ENCODE measurements around the gene WLS.

The WLS gene

GRCh38 chr1:68142036-68142435, 90.3 kb downstream of the WLS start:
- H3K4me3 ChIP-seq (IDR thresholded peaks at IDR 0.05; ENCODE audit: insufficient read depth, low read depth, low read length) = no peak overlapping the region
- H3K27ac ChIP-seq = no peak overlapping the region
- H3K36me3 ChIP-seq (ENCODE audit: insufficient read depth) = no peaks in the 10 kb centered on the region
- H3K9ac ChIP-seq = no peak overlapping the region
- no peak overlapping the region for H2AFZ ChIP-seq (ENCODE audit: low read depth)
- no peaks in the 10 kb centered on the region for H3K4me1 ChIP-seq (ENCODE audit: low read depth, poor library complexity, severe bottlenecking)
- no peak overlapping the region for H3K4me2 ChIP-seq
- H4K20me1 ChIP-seq (ENCODE audit: insufficient read depth) = no peaks in the 10 kb centered on the region
- H3K27me3 ChIP-seq (ENCODE audit: insufficient read depth, low read depth) = no peaks in the 10 kb centered on the region
- no peaks in the 10 kb centered on the region for H3K79me2 ChIP-seq (ENCODE audit: insufficient read depth, low read depth)
- TF ChIP-seq CTCF (conservative IDR thresholded peaks at IDR 0.05; ENCODE audit: low read depth, low read length) = no peak

- H3K4me3 ChIP-seq (IDR thresholded peaks at IDR 0.05; ENCODE audit: insufficient read depth, low read depth, low read length) = no peak overlapping the region
- H3K4me2 ChIP-seq = no peak overlapping the region
- no peaks in the 10 kb centered on the region for H4K20me1 ChIP-seq (ENCODE audit: insufficient read depth)
- no peak for TF ChIP-seq CTCF (conservative IDR thresholded peaks at IDR 0.05; ENCODE audit: low read depth, low read length)
- H2AFZ ChIP-seq (ENCODE audit: low read depth) = no peak overlapping the region
- no peaks in the 10 kb centered on the region for H3K4me1 ChIP-seq (ENCODE audit: low read depth, poor library complexity, severe bottlenecking)
- no peaks in the 10 kb centered on the region for H3K79me2 ChIP-seq (ENCODE audit: insufficient read depth, low read depth)
- H3K27me3 ChIP-seq (ENCODE audit: insufficient read depth, low read depth) = no peaks in the 10 kb centered on the region
- no peak overlapping the region for H3K27ac ChIP-seq
- H3K9ac ChIP-seq = no peak overlapping the region
- H3K36me3 ChIP-seq (ENCODE audit: insufficient read depth) = no peaks in the 10 kb centered on the region
Observed at GRCh38 chr1:68141071-68142021, 91.0 kb downstream of the WLS start.

GRCh38 chr1:68140536-68140935, 91.8 kb downstream of the WLS start:
- no peak for TF ChIP-seq CTCF (conservative IDR thresholded peaks at IDR 0.05; ENCODE audit: low read depth, low read length)
- Histone ChIP-seq H3K79me2 (ENCODE audit: insufficient read depth, low read depth) (no peaks in the 10 kb centered on the region), H3K4me2 (no peak overlapping the region), H4K20me1 (ENCODE audit: insufficient read depth) (no peaks in the 10 kb centered on the region), H2AFZ (ENCODE audit: low read depth) (no peak overlapping the region), H3K36me3 (ENCODE audit: insufficient read depth) (no peaks in the 10 kb centered on the region), H3K9ac (no peak overlapping the region), H3K4me3 (IDR thresholded peaks at IDR 0.05; ENCODE audit: insufficient read depth, low read depth, low read length) (no peak overlapping the region), H3K27me3 (ENCODE audit: insufficient read depth, low read depth) (no peaks in the 10 kb centered on the region), H3K4me1 (ENCODE audit: low read depth, poor library complexity, severe bottlenecking) (no peaks in the 10 kb centered on the region), H3K27ac (no peak overlapping the region)

- Histone ChIP-seq H3K27me3 (ENCODE audit: insufficient read depth, low read depth) (no peaks in the 10 kb centered on the region), H3K36me3 (ENCODE audit: insufficient read depth) (no peaks in the 10 kb centered on the region), H4K20me1 (ENCODE audit: insufficient read depth) (no peaks in the 10 kb centered on the region), H3K79me2 (ENCODE audit: insufficient read depth, low read depth) (no peaks in the 10 kb centered on the region), H3K4me1 (ENCODE audit: low read depth, poor library complexity, severe bottlenecking) (no peaks in the 10 kb centered on the region), H3K27ac (no peak overlapping the region), H2AFZ (ENCODE audit: low read depth) (no peak overlapping the region), H3K4me3 (IDR thresholded peaks at IDR 0.05; ENCODE audit: insufficient read depth, low read depth, low read length) (no peak overlapping the region), H3K4me2 (no peak overlapping the region), H3K9ac (no peak overlapping the region)
- TF ChIP-seq CTCF (conservative IDR thresholded peaks at IDR 0.05; ENCODE audit: low read depth, low read length) = no peak
Observed at GRCh38 chr1:68136187-68136586, 96.1 kb downstream of the WLS start.
